ENCODE results near the gene TES.

TES gene

DNA sequence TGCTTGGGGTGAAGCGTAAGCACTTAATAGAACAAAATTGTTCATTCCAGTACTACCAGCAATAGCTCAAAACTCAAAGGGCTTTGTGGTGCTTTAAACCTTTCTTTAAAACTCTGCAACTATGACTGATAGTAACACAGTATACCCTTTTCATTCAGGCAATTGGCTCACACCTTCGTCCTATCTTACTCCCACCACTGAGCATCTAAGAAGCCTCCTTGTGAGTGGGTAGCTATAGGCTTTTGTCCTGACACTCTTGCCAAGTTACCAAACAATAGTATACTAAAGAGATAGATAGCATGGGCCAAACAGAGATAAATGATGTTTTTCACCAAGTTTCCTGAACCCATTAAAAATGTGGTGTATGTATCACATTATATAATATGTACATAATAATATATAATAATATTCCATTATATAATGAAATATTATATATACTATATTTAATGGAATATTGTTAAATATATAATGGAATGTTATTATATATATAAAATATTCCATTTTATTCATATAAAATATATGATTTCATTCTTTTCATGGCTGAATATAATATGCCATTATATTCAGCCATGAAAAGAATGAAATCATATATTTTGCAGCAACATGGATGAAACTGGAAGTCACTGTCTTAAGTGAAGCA is 96.2 kb downstream of the TES start:
- Histone ChIP-seq H3K36me3 (ENCODE audit: control insufficient read depth, insufficient read depth, low read length) (no peaks in the 10 kb centered on the region), H3K27ac (no peak overlapping the region), H3K9me3 (ENCODE audit: control insufficient read depth, low read length) (no peaks in the 10 kb centered on the region), H2AFZ (no peak overlapping the region), H3K4me1 (no peaks in the 10 kb centered on the region), H3K9ac (no peak overlapping the region), H3K4me3 (ENCODE audit: low read depth, low read length) (no peak overlapping the region), H3K4me2 (ENCODE audit: low read length) (no peak overlapping the region), H3K79me2 (no peaks in the 10 kb centered on the region), H3K27me3 (ENCODE audit: control insufficient read depth, insufficient read depth, low read length) (no peaks in the 10 kb centered on the region)
- no peak for TF ChIP-seq CTCF (IDR thresholded peaks at IDR 0.05)

DNA sequence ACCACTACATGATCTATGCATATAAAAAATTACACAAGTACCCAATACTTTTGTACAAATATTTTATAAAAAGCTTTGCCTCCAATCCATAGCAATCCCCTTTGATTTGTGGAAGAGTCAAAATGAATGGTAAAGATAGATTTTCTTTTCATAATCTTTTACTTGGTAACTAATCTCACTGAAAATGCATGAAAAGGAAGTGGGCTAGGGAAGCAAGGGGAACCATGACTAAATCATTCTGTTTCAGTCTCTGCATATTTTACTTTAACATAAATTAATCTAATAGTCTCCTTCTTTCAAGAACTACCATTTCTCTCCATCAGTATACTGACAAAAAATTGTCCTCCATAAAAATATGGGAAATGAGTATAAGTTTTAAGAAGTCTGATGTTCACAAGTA is 96.9 kb downstream of the TES start:
- H3K4me3 ChIP-seq (ENCODE audit: low read depth, low read length) = no peak overlapping the region
- no peaks in the 10 kb centered on the region for H3K27me3 ChIP-seq (ENCODE audit: control insufficient read depth, insufficient read depth, low read length)
- no peak for TF ChIP-seq CTCF (IDR thresholded peaks at IDR 0.05)
- no peaks in the 10 kb centered on the region for H3K36me3 ChIP-seq (ENCODE audit: control insufficient read depth, insufficient read depth, low read length)
- H3K4me2 ChIP-seq (ENCODE audit: low read length) = no peak overlapping the region
- no peaks in the 10 kb centered on the region for H3K9me3 ChIP-seq (ENCODE audit: control insufficient read depth, low read length)
- no peak overlapping the region for H2AFZ ChIP-seq
- H3K4me1 ChIP-seq = no peaks in the 10 kb centered on the region
- H3K27ac ChIP-seq = no peak overlapping the region
- no peak overlapping the region for H3K9ac ChIP-seq
- no peaks in the 10 kb centered on the region for H3K79me2 ChIP-seq

Data from parathyroid adenoma (tissue), 2 donors.